ENCODE data around the gene RFNG.

DNA sequence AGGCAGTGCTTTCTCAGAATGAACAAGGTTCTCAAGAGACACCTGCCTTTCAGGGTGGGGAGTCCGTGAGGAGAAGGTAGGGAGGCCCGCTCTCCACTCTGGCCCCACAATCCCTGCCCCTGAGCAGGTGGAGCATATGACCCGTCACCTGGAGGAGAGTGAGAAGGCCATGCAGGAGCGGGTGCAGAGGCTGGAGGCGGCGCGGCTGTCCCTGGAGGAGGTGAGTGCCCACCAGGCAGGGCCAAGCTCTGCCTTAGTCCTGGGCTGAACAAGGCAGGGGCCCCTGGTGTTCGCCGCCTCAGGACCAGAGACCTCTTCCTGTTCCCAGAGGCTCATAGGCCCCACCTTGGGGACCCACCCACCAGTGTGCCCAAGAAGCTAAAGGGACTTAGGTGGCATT, 22.6 kb downstream of the RFNG start:
- TF ChIP-seq, protein P1, sequence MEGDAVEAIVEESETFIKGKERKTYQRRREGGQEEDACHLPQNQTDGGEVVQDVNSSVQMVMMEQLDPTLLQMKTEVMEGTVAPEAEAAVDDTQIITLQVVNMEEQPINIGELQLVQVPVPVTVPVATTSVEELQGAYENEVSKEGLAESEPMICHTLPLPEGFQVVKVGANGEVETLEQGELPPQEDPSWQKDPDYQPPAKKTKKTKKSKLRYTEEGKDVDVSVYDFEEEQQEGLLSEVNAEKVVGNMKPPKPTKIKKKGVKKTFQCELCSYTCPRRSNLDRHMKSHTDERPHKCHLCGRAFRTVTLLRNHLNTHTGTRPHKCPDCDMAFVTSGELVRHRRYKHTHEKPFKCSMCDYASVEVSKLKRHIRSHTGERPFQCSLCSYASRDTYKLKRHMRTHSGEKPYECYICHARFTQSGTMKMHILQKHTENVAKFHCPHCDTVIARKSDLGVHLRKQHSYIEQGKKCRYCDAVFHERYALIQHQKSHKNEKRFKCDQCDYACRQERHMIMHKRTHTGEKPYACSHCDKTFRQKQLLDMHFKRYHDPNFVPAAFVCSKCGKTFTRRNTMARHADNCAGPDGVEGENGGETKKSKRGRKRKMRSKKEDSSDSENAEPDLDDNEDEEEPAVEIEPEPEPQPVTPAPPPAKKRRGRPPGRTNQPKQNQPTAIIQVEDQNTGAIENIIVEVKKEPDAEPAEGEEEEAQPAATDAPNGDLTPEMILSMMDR (IDR thresholded peaks at IDR 0.05): no peak
- TF ChIP-seq POLR2A (IDR thresholded peaks at IDR 0.05): no peak
